PC-3 (cell line): ENCODE results near the gene ASPSCR1. TPM values are rescaled to one million over a fixed set of nuclear protein-coding genes. Genes with fewer than 3 reads are reported as not detected.

Source experiments
- ATAC-seq: fragments of 200-7000 bp; cut with Tn5 transposase; 2 replicates; pipeline ENCODE4 v1.9.1; 2020; ENCODE audit warnings: mild to moderate bottlenecking, moderate library complexity
- BruUV-seq: library from RNA; stranded (reverse); fragments of 400-500 nt; replicated peaks from 2 replicates; lab custom pipeline; 2021; lab: Mats Ljungman, UMichigan
- CTCF ChIA-PET: fragments of 300-600 bp; sonication (Branson Sonifier 250); formaldehyde crosslinking; loops from one replicate; lab custom pipeline; 2022; ENCODE audit warnings: antibody characterized with exemption; lab: Charles Lee
- POLR2A ChIA-PET: fragments of 300-600 bp; sonication (Branson Sonifier 250); formaldehyde crosslinking; loops from one replicate; lab custom pipeline; 2022; ENCODE audit warnings: antibody characterized with exemption; ENCODE audit not compliant: unreplicated experiment; lab: Charles Lee
- DNase-seq: peaks from one replicate; pipeline ENCODE4 v3.0.0-alpha.2; 2015
- H2AFZ ChIP-seq: fragments of 300-600 bp; sonication (generic); 2 replicates; pipeline ENCODE4 v1.6.0; 2016; ENCODE audit warnings: antibody characterized with exemption, low read length
- H3F3A ChIP-seq: fragments of 300-600 bp; sonication (generic); one replicate; pipeline ENCODE4 v1.6.0; 2017; ENCODE audit warnings: antibody characterized with exemption, low read length, control low read depth, mild to moderate bottlenecking; ENCODE audit not compliant: unreplicated experiment
- H3K27ac ChIP-seq: fragments of 300-600 bp; sonication (generic); 2 replicates; pipeline ENCODE4 v1.5.1; 2016; ENCODE audit warnings: mild to moderate bottlenecking, low read length
- H3K27me3 ChIP-seq: fragments of 300-600 bp; sonication (generic); 2 replicates; pipeline ENCODE4 v1.6.1; 2016; ENCODE audit warnings: low read length, mixed read lengths
- H3K36me3 ChIP-seq: fragments of 300-600 bp; sonication (generic); 2 replicates; pipeline ENCODE4 v1.6.1; 2016; ENCODE audit warnings: low read depth, mixed run types, low read length, mixed read lengths
- H3K4me1 ChIP-seq: fragments of 300-600 bp; sonication (generic); 2 replicates; pipeline ENCODE4 v1.5.1; 2016; ENCODE audit warnings: low read length; ENCODE audit not compliant: insufficient read depth
- H3K4me2 ChIP-seq: fragments of 300-600 bp; sonication (generic); 2 replicates; pipeline ENCODE4 v1.6.0; 2016; ENCODE audit warnings: low read length
- H3K4me3 ChIP-seq: fragments of 300-600 bp; sonication (generic); 2 replicates; pipeline ENCODE4 v1.5.1; 2016; ENCODE audit warnings: mild to moderate bottlenecking, low read length, mixed read lengths
- H3K79me2 ChIP-seq: fragments of 300-600 bp; sonication (generic); 2 replicates; pipeline ENCODE4 v1.6.1; 2017; ENCODE audit warnings: low read length, mixed read lengths
- H3K9ac ChIP-seq: fragments of 300-600 bp; sonication (generic); 2 replicates; pipeline ENCODE4 v1.6.0; 2016; ENCODE audit warnings: mild to moderate bottlenecking, low read length
- H3K9me2 ChIP-seq: fragments of 300-600 bp; sonication (generic); replicated peaks from 2 replicates; pipeline ENCODE4 v1.6.1; 2016; ENCODE audit warnings: mixed run types, low read length, mixed read lengths
- H3K9me3 ChIP-seq: fragments of 300-600 bp; sonication (generic); 2 replicates; pipeline ENCODE4 v1.6.1; 2016; ENCODE audit warnings: low read length, mixed read lengths
- H4K20me1 ChIP-seq: fragments of 300-600 bp; sonication (generic); 2 replicates; pipeline ENCODE4 v1.6.1; 2016; ENCODE audit warnings: low read length, mixed read lengths
- EZH2 ChIP-seq: fragments of 300-600 bp; sonication (generic); IDR thresholded peaks from one replicate; pipeline ENCODE4 v1.6.1; 2017; ENCODE audit warnings: antibody characterized with exemption, mild to moderate bottlenecking, low read length; ENCODE audit not compliant: unreplicated experiment
- EZH2phosphoT487 ChIP-seq: fragments of 300-600 bp; sonication (generic); IDR thresholded peaks from 2 replicates; pipeline ENCODE4 v1.6.1; 2018; ENCODE audit warnings: mild to moderate bottlenecking, antibody characterized with exemption, low read length, borderline replicate concordance
- intact Hi-C: fragments of 100-400 bp; cut with micrococcal nuclease; formaldehyde crosslinking; loops from 2 replicates; pipeline ENCODE4 v1.9.0; 2023
- total RNA-seq: library from RNA; depleted of rRNA; stranded (reverse); fragments of >200 nt; gene quantifications from 2 replicates; pipeline ENCODE4 v1.2.3, GENCODE V29; 2014
- TF ChIP-seq, protein P1 (sequence below): fragments of 300-600 bp; sonication (generic); conservative IDR thresholded peaks from 2 replicates; pipeline ENCODE4 v1.5.1; 2017; ENCODE audit warnings: antibody characterized with exemption, low read depth, mild to moderate bottlenecking, low read length

The ASPSCR1 gene
- total RNA-seq, 1 experiment from 2014 or later, result 31.5 TPM

DNA sequence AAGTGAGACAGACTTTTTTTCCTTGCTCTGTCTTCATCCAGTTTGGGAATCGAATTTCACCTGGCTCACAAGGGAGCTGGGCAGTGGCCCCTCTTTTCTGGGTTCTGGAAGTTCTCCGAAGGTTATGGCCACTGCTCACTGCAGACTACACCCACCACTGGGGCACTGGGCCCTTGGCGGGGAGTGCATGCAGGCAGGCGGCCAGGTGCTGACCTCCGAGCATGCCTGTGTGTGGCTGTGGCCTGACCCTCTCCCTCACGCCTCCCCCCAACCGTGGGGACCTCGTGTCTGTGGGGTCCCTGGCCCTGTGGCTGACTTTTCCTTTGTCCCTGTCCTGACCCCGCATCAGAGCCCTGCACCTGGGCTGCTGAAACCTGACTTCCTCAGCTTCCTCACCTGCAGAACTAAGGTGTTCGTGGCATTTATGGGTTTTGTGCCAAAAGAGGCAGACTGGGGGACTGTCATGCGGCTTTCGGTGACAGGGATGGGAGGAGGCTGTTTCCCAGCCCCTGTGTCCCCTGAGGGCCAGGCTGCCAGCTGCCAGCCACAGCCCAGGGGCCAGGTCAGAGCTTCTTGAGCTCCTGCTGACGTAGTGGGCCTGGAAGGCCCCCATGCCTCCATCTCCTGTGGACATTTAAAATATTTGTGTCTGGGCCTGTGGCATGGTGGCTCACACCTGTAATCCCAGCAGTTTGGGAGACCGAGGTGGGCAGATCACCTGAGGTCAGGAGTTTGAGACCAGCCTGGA lies 21.4 kb downstream of the ASPSCR1 start:
- intact Hi-C loops, result no loop called here
- CTCF ChIA-PET, result no interaction called here
- H3K27me3 ChIP-seq, result no peaks in the 10 kb centered on the region
- no peaks in the 10 kb centered on the region for H3K79me2 ChIP-seq
- H4K20me1 ChIP-seq, result no peaks in the 10 kb centered on the region
- H3K4me1 ChIP-seq, result peaks cover 12% of the 10 kb centered on the region
- no peaks in the 10 kb centered on the region for H3F3A ChIP-seq
- no peak overlapping the region for H3K4me2 ChIP-seq
- H3K9me3 ChIP-seq, result no peaks in the 10 kb centered on the region
- no peak overlapping the region for H3K9ac ChIP-seq
- H3K36me3 ChIP-seq, result no peaks in the 10 kb centered on the region
- no peak for DNase-seq
- BruUV-seq, result no TSS peak
- H2AFZ ChIP-seq, result no peak overlapping the region
- POLR2A ChIA-PET, result no interaction called here
- no peak overlapping the region for H3K4me3 ChIP-seq
- no peak overlapping the region for H3K27ac ChIP-seq
- ATAC-seq, result no peak
- no peaks in the 10 kb centered on the region for H3K9me2 ChIP-seq
- no peak for TF ChIP-seq EZH2phosphoT487
- TF ChIP-seq, protein P1, sequence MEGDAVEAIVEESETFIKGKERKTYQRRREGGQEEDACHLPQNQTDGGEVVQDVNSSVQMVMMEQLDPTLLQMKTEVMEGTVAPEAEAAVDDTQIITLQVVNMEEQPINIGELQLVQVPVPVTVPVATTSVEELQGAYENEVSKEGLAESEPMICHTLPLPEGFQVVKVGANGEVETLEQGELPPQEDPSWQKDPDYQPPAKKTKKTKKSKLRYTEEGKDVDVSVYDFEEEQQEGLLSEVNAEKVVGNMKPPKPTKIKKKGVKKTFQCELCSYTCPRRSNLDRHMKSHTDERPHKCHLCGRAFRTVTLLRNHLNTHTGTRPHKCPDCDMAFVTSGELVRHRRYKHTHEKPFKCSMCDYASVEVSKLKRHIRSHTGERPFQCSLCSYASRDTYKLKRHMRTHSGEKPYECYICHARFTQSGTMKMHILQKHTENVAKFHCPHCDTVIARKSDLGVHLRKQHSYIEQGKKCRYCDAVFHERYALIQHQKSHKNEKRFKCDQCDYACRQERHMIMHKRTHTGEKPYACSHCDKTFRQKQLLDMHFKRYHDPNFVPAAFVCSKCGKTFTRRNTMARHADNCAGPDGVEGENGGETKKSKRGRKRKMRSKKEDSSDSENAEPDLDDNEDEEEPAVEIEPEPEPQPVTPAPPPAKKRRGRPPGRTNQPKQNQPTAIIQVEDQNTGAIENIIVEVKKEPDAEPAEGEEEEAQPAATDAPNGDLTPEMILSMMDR, result no peak
- TF ChIP-seq EZH2, result no peak

DNA sequence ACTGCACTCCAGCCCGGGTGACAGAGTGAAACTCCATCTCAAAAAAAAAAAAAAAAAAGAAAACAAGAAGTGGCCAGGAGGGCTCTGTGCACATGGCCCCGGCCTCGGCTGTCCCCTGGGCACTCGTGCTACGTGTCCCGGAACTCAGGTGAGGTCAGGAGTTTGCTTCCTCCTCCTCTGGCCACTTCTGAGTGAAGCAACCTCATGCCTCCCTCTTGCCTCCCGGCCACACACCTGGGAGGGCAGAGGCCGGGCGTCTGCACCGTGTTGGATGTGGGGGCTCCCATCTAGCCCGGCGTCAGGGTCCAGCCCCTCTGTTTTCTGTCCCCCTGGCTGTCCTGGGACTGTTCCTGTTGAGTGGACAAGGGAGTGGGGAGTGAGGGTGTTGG lies 22.2 kb downstream of the ASPSCR1 start:
- DNase-seq (no peak), ATAC-seq (no peak)
- intact Hi-C loops, result no loop called here
- Histone ChIP-seq H3K9ac (no peak overlapping the region), H3K36me3 (no peaks in the 10 kb centered on the region), H3K4me3 (no peak overlapping the region), H2AFZ (no peak overlapping the region), H4K20me1 (no peaks in the 10 kb centered on the region), H3K9me2 (no peaks in the 10 kb centered on the region), H3K4me1 (peaks cover 19% of the 10 kb centered on the region), H3K27me3 (no peaks in the 10 kb centered on the region), H3K9me3 (no peaks in the 10 kb centered on the region), H3F3A (no peaks in the 10 kb centered on the region), H3K4me2 (no peak overlapping the region), H3K27ac (no peak overlapping the region), H3K79me2 (no peaks in the 10 kb centered on the region)
- TF ChIP-seq, protein P1, result no peak
- TF ChIP-seq EZH2 (no peak), EZH2phosphoT487 (no peak)
- ChIA-PET POLR2A (no interaction called here), CTCF (no interaction called here)
- BruUV-seq, result no TSS peak

DNA sequence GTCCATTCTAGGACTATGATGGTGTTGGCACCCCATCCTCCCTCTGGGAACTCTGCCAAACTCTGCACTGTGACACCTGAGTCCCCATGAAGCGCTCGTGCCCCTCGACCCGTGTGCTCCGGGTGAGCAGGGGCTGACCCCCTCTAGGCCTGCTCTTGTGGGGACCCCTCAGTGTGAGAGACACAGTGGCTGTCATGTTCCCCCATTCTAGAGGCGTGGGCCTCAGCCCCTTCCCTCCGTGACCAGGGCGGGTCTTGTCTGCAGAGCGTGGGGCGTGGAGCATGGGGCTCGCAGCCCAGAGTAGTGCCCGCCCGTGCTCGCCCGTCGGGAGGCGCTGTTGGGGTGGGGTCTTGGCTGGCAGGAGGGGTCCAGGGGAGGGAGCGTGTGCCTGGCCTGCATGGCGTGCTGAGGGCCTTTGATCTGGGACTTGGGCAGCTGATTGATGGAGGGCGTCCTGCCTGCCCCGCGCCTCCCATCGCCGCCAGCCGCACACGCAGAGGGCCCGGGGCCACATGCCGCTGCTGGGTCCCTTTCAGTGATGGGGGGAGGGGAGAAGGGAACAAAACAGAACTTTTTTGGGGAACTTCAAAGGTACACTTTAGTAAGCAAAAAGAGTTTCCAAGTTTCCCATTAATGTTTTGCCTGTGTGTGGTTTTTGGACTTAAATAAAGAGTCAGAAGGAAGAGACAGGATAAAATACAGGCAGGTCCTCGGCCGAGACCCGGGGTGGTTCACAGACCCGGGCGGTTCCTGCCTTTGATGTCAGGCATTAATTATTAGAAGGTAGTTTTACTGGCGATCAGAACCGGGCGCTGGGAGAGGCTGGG lies 22.8 kb downstream of the ASPSCR1 start:
- Histone ChIP-seq H3K27me3 (no peaks in the 10 kb centered on the region), H3K27ac (no peak overlapping the region), H3K9me3 (no peaks in the 10 kb centered on the region), H3K9ac (no peak overlapping the region), H3K79me2 (no peaks in the 10 kb centered on the region), H3K4me2 (no peak overlapping the region), H3K4me1 (peaks cover 21% of the 10 kb centered on the region), H3K36me3 (no peaks in the 10 kb centered on the region), H3K9me2 (no peaks in the 10 kb centered on the region), H3K4me3 (no peak overlapping the region), H3F3A (no peaks in the 10 kb centered on the region), H2AFZ (no peak overlapping the region), H4K20me1 (no peaks in the 10 kb centered on the region)
- POLR2A ChIA-PET, result no interaction called here
- TF ChIP-seq EZH2phosphoT487 (no peak), EZH2 (no peak)
- TF ChIP-seq, protein P1, result no peak
- intact Hi-C loops, result no loop called here
- no TSS peak for BruUV-seq
- CTCF ChIA-PET, result no interaction called here
- ATAC-seq (no peak), DNase-seq (no peak)
